KBM-7 (cell line): ENCODE results near the gene ZNF579.
"Not testable (repeated sequence)": the region's sequence is repeated elsewhere in the genome, so short reads cannot be mapped to it uniquely, and the experiment has no call there.

Experiments used
- DNase-seq: peaks from one replicate; pipeline ENCODE4 v3.0.0-alpha.2; 2015
- in situ Hi-C: fragments of 300-500 bp; cut with MboI; formaldehyde crosslinking; loops from 2 replicates; pipeline ENCODE4 v1.14.3; 2020; ENCODE audit warnings: low sequenced_read_pairs, low pct_unique_long_range_greater_than_20kb, mixed read lengths

Gene ZNF579

DNA sequence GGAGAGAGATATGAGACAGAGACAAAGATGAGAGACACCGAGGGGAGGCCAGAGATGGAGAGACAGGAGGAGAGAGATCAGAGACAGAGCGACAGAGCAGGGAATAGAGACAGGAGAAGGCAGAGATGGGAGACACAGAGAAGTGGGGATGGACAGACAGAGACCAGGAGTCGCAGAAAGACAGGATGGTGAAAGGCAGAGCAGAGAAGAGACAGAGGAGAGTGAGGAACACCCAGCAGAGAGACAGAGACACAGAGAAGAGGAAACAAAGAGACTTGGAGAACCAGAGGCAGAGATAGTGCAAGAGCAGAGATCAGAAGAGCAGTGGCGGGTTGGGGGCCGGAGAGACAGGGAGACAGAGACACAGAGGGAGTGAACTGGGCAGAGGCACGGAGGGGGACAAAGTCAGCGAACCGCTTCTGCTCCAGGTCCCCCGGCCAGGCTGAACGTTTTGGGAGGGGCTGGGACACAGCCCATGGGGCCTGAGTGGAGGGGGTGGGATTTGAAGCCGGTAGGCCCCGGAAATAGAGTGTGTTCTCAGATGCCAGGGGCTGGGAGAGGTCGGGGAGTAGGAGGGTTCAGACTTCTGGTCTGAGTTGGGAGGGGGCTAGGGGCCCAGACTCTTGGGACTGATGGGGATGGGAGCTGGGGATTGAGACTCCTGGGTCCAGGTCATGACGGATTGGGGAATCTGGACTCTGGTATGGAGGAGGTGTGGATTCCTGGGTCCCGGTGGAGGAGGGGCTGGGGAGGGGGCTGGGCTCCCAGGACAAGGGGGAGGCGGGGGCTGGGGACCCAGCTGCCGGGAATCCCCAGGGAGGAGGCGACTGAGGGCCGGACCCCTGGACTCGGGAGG is 654 bp downstream of the ZNF579 start:
- DNase-seq: no peak
- in situ Hi-C loops: no loop called here

DNA sequence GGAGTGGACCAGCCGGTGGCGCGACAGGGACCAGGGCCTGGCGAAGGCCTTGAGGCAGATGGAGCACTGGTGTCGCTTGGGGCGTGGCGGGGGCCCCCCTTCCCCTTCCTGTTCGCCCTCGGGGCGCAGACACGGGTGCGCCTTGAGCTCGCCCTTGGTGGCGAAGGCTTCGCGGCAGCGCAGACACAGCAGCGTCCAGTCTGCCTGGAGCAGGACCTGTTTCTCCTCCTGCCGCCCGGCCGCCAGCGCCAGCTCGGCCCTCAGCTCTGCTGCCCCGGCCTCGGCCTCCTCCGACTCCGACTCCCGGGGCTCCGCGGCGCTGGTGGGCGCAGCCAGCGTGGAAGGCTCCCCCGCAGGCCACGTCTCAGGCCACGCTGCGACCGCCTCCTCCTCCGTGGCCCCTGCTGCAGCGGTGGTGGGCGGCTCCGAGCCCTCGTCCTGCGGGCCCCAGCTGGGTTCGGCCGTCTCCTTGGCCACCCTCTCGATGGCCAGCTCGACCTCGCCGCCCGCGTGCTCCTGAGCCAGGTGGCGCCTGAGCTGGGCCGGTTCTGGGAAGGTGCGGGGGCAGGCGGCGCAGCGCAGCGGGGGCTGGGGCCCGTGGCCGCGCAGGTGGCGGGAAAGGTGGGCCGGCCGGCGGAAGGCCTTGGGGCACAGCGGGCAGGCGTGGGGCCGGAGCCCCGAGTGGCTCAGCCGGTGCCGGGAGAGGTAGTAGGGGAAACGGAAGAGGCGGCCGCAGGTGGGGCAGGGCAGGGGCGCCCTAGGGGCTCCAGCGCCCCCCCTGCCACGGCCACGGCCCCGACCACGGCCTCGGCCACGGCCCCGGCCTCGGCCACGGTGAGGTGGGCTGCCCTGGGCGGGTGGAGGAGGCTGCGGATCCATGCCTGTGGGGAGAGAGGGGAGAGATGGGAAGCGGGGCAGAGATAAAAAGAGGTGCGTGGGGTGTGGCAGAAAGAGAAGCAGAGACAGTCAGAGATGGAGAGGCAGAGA is 1.6 kb downstream of the ZNF579 start:
- in situ Hi-C loops: no loop called here
- DNase-seq: no peak

DNA sequence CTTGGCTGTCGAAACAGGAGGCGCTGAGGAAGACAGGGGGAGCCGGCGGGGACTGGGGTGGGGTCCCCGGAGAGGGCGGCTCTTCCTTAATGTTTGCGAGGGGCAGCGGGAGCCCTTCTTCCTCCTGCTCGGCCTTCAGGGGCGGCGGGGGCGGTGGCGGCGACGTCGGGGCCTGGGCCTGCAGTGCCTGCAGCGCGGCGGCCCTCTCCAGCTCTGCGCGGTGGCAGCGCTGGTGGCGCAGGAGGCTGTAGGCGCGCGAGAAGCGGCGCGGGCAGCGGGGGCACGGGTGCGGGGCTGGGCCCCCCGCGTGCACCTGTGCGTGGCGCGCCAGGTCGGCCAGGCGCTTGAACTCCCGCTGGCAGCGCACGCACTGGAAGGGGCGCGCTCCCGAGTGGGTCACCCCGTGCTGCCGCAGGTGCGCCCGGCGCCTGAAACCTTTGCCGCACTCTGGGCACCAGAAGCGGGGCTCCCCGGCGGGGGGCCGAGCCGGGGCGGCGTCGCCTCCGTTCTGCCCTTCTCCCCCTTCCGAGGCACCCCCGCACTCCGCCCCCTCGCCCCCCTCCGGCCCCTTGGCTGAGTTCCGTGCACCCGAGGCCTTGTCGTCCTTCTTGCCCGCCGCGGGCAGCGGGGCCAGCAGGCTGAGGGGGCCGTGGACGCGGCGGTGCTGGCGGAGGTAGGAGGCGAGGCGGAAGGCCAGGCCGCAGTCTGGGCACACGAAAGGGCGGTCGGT is 2.5 kb downstream of the ZNF579 start:
- DNase-seq: no peak
- in situ Hi-C loops: no loop called here

DNA sequence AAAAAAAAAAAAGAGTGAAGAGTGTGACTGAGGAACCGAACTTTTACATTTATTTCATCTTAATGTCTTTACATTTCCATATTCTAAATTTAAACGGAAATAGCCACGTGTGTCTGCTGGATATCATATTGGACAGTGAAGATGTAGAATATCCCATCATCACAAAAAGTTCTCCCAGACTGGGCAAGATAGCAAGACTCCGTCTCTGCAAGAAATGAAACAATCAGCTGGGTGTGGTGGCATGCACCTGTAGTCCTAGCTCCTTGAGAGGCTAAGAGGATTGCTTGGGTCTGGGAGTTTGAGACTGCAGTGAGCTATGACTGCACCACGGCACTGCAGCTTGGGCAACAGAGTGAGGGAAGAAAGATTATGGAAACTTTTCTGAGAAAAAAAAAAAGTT is 3.9 kb downstream of the ZNF579 start:
- in situ Hi-C loops: no loop called here
- DNase-seq: no peak

DNA sequence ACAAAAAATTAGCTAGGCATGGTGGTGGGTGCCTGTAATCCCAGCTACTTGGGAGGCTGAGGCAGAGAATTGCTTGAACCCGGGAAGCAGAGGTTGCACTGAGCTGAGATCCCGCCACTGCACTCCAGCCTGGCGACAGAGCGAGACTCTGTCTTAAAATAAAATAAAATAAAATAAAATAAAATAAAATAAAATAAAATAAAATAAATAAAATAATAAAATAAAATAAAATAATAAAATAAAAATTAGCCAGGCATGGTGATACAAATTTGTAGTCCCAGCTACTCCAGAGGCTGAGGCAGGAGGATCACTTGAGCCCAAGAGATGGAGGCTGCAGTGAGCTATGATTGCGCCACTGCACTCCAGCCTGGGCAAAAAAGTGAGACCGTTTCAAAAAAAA is 6.7 kb downstream of the ZNF579 start:
- in situ Hi-C loops, DNase-seq: not testable (repeated sequence)

DNA sequence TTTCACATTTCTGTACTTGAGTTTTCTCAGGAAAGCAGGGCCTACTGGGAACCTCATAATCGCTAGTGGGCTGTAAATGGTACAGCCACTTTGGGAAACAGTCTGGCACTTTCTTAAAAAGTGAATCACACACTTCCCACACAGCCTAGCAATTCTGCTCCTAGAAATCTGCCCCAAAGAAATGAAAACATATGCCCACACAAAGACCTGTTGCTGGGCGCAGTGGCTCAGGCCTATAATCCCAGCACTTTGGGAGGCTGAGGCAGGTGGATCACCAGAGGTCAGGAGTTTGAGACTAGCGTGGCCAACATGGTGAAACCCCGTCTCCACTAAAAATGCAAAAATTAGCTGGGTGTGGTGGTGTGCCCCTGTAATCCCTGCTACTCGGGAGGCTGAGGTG is 11.2 kb downstream of the ZNF579 start:
- DNase-seq, in situ Hi-C loops: not testable (repeated sequence)

DNA sequence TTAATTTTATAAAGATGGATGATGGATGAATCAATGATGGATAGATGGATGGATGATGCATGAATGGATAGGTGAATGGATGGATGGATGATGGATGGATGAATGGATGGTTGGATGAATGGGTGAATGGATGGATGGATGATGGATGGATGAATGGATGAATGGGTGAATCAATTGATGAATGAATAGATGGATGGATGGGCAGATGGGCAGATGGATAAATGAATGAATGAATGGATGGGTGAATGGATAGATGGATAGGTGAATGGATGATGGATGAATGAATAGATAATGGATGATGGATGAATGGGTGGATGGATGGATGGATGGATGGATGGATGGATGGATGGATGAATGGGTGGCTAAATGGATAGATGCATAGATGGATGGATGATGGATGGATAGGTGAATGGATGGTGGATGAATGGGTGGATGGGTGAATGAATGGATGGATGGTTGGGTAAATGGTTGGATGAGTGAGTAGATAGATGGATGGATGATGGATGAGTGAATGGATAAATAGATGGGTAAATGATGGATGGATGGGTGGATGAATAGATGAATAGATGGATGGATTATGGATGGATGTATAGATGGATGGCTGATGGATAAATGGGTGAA is 12.8 kb downstream of the ZNF579 start:
- no peak for DNase-seq
- in situ Hi-C loops: no loop called here

DNA sequence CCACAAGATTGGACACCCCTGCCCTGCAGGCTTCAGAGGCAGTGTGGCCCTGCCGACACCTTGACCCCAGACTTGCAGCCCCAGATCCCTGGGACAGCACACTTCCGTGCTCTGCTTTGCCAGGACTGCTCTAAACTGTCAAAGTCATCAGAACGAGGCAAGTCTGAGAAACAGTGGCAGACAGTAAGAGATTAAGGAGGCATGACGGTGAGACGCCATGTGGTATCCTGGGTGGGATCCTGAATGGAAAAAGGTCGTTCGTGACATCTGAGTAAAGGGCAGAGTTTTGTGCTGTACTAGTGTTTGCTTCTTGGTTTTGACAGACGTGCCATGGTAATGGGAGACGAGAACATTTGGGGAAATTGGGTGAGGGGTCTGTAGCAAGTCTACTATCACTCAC is 13.8 kb downstream of the ZNF579 start:
- DNase-seq: no peak
- in situ Hi-C loops: no loop called here

DNA sequence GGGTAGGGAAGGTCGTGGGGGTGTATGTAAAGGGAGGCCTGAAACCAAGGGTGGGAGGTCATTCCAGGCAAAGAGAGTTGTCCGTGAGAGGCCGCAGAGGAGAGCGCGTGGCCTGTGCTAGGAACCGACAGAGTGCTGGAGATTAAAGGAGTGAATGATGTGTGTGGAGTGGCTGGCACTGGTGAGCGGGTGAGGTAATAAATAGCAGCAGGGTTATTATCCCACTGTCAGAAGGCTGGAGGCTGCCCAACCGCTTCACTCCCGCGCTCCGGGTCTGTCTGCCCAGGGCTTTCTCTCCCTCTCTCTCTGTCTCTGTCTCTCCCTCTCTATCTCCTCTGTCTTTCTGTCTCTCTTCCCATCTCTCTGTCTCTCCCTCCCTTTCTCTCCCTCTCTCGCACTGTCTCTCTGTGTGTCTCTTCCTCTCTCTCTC is 17.4 kb downstream of the ZNF579 start:
- no peak for DNase-seq

DNA sequence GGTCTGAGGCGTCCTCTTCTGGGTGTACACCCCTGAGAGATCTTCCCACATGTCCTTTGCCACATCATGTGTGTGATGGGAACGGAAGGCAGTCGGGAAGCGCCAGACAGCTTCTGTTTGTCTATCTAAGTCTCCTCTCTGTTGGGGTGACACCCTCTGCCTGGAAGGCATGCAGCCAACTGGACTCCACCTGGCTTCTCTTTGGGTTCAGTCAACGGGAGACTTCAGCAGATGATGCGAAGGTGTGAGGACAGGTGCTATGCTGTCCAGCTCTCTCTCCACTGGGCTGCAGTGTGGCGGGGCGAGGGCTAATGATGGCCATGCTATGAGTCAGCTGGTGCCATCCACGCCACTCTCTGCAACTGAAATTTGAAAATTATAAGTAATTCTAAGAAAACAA is 21.0 kb downstream of the ZNF579 start:
- no peak for DNase-seq
- in situ Hi-C loops: no loop called here

More for the DNA sequence above, 17.4 kb downstream of the ZNF579 start:
- in situ Hi-C loops: no loop called here

DNA sequence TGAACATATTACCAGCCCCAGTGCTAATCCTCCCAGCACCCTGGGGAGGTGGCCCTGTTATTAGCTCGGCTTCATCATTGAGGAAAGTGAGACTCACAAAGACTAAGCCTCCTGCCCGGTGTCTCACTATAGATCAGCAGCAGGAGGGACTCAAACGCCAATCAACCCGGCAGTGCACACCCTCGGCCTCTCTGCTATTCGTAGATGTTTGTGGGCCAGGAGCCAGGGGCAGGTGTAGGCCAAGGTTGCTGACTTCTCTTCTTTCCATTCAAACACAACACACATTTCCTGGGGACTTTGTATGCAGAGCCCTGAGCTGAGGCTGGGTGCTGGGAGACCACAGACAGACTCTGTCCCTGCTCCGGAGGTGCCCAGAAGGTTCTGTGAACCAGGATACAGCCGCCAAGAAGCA is 25.9 kb downstream of the ZNF579 start:
- no peak for DNase-seq

DNA sequence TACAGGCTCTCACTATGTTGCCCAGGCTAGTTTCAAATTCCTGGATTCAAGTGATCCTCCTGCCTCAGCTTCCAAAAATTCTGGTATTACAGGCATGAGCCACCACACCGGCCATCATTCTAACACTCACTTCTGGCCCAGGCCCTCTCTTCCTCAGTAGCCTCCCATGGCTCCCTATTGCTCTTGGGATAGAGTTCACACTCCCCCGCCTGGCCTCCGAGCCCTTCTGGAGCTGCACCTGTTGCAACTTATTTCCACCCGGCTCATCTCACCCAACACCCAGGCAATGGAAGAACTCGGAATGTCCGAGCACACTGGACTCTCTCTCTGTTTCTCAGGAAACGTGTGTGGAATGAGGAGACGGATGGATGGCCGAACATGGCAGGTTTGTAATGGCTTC is 26.3 kb downstream of the ZNF579 start:
- in situ Hi-C loops: no loop called here

More for the DNA sequence above, 25.9 kb downstream of the ZNF579 start:
- in situ Hi-C loops: no loop called here

DNA sequence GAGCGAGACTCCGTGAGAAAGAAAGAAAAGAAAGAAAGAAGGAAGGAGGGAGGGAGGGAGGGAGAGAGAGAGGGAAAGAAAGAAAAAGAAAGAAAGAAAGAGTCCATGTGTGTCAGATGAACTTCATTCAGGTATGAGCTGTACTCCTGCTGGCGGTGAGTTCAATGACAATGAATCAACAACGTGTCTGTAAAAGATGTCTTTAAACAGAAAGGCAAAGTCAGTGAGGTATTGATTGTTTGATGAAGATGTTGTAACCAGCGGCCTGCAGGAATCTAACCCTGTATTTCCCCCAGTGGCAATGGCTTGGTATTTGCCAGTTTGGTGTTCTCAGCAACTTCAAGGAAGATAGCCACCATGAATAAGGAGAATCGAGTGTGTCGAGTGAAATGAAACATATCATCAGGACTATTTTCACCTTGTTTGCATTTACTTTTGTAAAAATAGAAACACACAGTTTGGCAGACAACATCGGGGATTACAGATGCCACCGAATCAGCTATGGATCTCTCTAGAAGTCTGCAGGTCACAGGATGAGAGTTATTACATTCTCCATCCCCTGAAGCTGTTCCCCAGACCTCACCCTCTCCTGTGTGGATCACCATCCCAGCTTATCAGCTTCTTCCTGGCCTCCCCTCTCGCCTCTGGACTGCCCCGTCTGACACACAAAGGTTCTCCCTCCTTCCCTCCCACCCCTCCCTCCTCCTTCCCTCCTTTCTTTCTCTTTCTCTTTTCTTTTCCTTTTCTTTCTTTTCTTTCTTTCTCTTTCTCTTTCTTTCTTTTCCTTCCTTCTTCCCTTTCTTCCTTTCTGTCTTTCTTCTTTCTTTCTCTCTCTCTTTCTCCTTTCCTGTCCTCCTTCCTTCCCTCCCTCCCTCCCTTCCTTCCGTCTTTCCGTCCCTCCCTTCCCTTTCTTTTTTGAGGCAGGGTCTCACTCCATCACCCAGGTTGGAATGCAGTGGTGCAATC is 27.1 kb downstream of the ZNF579 start:
- in situ Hi-C loops: no loop called here
- DNase-seq: no peak

More for the DNA sequence above, 26.3 kb downstream of the ZNF579 start:
- DNase-seq: no peak

DNA sequence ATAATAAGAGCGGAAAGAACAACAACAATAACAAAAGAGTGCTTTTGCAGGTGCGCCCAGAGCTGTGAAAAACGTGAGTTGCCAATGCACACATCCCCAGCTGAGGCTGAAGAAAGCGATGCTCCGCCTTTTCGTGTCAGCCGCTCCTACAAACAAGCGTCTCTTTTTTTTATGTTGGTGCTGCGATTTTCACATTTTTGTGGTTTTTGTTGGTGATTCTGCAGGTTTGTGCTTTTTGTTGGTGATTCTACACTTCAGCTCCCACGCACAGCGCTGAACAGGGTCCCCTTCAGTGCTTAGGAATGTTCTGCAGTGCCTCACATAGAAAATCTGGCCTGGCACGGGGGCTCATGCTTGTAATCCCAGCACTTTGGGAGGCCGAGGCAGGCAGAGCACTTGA is 28.0 kb downstream of the ZNF579 start:
- in situ Hi-C loops: no loop called here
- DNase-seq: no peak

DNA sequence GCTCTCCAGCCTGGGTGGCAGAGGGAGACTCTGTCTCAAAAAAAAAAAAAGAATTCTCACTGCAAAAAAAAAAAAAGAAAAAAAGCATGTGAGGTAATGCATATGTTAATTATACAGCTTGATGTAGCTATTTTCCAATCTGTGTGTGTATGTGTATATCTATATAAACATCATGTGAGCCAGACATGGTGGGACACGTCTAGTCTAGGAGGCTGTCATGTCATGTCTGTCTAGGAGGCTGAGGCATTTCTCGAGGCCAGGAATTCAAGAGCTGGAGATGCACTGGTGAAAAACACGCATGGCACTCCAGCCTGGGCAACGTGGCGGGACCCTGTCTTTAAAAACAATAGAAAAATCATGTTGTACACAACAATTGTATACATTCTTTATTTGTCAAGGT is 28.4 kb downstream of the ZNF579 start:
- in situ Hi-C loops: no loop called here
- no peak for DNase-seq

DNA sequence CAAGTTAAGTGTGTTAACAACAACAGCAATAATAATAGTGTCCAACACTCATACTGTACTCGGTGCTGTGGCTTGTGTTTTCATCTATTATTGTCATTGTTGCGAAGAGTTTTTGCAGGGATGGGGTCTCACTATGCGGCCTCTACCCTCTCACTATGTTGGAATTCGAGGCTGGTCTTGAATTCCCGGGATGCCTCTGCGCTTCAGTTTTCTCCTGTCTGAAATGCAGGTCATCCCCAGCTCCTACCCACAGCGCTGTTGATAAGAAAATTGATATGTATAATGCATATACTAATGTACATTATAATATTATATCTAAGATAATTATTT is 30.4 kb downstream of the ZNF579 start:
- in situ Hi-C loops: no loop called here
- no peak for DNase-seq

DNA sequence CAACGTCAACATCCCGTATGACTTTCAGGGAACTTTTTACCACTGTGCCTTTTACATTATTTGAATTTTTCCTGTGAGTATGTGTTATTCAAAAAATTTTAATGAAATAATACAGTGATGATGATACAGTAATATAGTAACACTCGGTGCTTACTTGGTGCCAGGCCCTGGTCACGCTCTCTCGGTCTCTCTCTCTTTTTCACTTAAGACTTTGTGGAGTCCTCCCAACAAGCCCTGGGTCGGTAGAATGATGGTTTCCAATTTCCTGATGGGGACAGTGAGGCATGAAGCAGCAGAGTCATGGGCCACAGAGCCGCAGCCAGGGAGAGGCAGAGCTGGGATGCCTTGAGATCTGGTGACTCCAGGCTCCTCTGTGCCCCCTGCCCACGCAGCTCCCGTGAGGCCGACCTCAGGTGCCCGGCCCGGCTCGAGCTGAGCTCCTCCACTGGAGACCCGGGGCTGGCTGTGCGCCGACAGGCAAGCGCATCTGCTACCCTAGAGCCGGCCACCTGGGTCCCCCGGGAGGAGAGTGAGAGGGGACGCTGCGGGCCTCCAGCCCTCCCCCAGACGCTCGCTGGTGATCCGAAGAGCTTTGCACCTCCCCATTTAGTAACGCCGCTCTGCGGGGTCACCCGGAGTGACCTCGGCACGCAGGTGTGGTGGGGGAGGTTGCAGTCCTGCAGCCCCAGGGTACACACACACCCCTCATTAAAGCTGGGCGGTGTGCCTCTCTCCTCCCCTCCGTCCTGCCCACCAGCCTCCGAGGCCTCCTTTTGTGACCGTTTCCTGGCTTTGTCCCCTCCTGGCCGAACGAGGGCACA is 30.9 kb downstream of the ZNF579 start:
- DNase-seq: no peak
- in situ Hi-C loops: no loop called here
